ENCODE measurements around the gene EEFSEC. TPM values are rescaled to one million over a fixed set of nuclear protein-coding genes. Genes with fewer than 3 reads are reported as not detected.
A peak's percentile ranks its signal among the peaks of the same experiment; 100 is the strongest.

The EEFSEC gene
- total RNA-seq, 1 donor from 2014 or later, result 0.92 TPM

DNA sequence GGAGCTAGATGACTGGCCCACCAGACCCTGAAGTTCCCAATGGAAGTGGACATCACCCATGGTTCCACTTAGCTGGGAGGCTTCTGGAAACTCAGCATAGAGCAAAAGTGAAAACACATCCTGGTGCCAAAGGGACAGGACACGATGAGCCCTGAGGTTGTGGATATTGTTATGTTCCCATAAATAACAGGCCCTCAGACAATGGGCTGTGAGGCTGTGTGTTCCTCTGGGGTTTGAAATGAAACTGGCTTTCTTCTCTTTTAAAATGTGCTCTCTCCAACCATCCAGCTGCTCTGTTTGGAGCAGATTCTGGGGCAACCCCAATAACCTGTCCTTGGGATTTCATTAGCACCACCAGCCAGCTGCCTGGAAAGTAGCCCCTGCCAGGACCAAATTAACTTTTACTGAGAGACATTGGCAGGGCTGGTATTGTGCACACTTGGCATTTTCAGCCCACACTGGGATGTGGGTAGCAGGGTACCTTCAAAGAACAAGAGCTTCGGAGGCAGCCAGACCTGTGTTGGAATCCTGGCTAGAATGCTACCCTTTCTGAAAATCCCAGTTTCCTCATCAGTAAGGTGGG is 215.9 kb downstream of the EEFSEC start:
- Mint-ChIP-seq H3K27me3 (ENCODE audit: insufficient read depth, low read depth) (peaks cover 5% of the 10 kb centered on the region), H3K4me1 (peaks cover 5% of the 10 kb centered on the region), H3K27ac (no peak overlapping the region), H3K36me3 (peaks cover 5% of the 10 kb centered on the region), H3K9me3 (no peaks in the 10 kb centered on the region), H3K4me3 (no peak overlapping the region)
- no peaks in the 10 kb centered on the region for H3K36me3 ChIP-seq
- DNase-seq (ENCODE audit: low spot score), result no peak
- H3K4me2 ChIP-seq, result no peak overlapping the region
- no peak overlapping the region for H3K4me3 ChIP-seq
- no peak overlapping the region for H2AFZ ChIP-seq (replicated peaks)
- H3K27ac ChIP-seq, result no peak overlapping the region
- no peaks in the 10 kb centered on the region for H3K9me3 ChIP-seq (ENCODE audit: low read depth)
- H3K9ac ChIP-seq, result no peak overlapping the region
- TF ChIP-seq CTCF (IDR thresholded peaks at IDR 0.05), result no peak
- TF ChIP-seq EZH2 (IDR thresholded peaks at IDR 0.05), result no peak
- TF ChIP-seq EZH2phosphoT487 (IDR thresholded peaks at IDR 0.05), result no peak
- peaks cover 5% of the 10 kb centered on the region for H3K4me1 ChIP-seq
- no peaks in the 10 kb centered on the region for H3K79me2 ChIP-seq (ENCODE audit: low read depth)
- no peaks in the 10 kb centered on the region for H3K27me3 ChIP-seq
- no peaks in the 10 kb centered on the region for H4K20me1 ChIP-seq (ENCODE audit: low read depth)
- no peaks in the 10 kb centered on the region for H3F3A ChIP-seq (ENCODE audit: low read depth)

DNA sequence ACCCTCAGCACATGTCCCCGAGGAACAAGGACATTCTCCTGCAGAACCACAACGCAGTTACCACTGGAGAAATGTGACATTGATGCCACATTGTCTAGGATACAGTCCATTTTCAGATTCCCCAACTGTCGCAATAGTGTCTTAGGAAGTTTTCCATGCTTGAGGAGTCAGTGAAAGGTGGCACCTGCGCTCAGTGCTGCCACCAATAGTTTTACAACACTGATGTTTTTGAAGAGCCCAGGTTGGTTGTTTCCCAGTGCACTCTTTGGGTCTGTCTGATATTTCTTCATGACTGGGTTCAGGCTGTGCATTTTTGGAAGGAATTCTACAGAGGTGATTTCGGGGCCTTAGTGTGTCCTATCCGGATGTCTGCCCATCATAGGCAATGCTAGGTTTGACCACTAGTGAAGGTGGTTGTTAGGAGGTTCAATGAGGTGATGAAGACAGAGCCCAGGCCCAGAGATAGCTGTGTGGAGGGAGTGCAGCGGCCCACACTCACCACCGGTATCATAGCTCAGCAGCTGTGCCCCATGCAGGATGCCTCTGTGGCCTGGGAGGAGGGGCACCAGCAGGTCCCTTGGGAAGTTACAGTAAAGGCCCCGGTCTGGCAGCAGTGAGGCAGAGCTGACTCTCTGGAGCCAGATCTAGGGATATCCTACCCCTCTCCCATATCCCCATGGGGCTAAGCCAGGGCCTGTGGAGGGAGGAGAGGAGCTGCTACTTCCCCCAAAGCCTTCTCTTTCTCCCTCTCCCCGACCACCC is 216.8 kb downstream of the EEFSEC start:
- Histone ChIP-seq H4K20me1 (ENCODE audit: low read depth) (no peaks in the 10 kb centered on the region), H3K9ac (no peak overlapping the region), H3K27ac (no peak overlapping the region), H2AFZ (replicated peaks) (no peak overlapping the region), H3K4me1 (peaks cover 5% of the 10 kb centered on the region), H3K36me3 (no peaks in the 10 kb centered on the region), H3K27me3 (no peaks in the 10 kb centered on the region), H3K9me3 (ENCODE audit: low read depth) (no peaks in the 10 kb centered on the region), H3K4me3 (no peak overlapping the region), H3K79me2 (ENCODE audit: low read depth) (no peaks in the 10 kb centered on the region), H3K4me2 (no peak overlapping the region), H3F3A (ENCODE audit: low read depth) (no peaks in the 10 kb centered on the region)
- no peak for DNase-seq (ENCODE audit: low spot score)
- peaks cover 4% of the 10 kb centered on the region for H3K27me3 Mint-ChIP-seq (ENCODE audit: insufficient read depth, low read depth)
- peak overlapping the region; percentile 75 for H3K27ac Mint-ChIP-seq
- peak overlapping the region; percentile 33 for H3K4me3 Mint-ChIP-seq
- H3K36me3 Mint-ChIP-seq, result peaks cover 5% of the 10 kb centered on the region
- H3K4me1 Mint-ChIP-seq, result peaks cover 3% of the 10 kb centered on the region
- TF ChIP-seq CTCF (IDR thresholded peaks at IDR 0.05), result peak; percentile 36
- TF ChIP-seq EZH2 (IDR thresholded peaks at IDR 0.05), result no peak
- H3K9me3 Mint-ChIP-seq, result no peaks in the 10 kb centered on the region

DNA sequence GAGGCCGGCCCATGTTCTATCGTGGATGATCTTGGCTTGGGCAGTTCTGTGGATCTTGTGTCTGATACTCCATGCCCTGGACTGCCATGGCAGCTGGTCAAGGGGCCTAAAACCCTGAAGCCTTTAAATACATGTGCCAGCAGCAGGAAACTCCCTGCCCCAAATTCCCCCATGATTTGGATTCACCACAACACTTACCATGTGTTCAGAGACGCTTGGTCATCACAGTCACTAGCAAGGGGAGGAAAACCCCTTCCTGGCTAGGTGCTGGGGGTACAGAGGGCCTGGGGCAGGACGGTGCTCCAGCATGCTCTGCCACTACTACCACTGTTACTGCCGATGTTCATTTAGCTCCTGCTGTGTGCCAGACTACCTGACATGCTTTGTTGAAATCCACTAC is 219.0 kb downstream of the EEFSEC start:
- peaks cover 3% of the 10 kb centered on the region for H3K4me1 Mint-ChIP-seq
- no peaks in the 10 kb centered on the region for H4K20me1 ChIP-seq (ENCODE audit: low read depth)
- H3K27me3 Mint-ChIP-seq (ENCODE audit: insufficient read depth, low read depth), result no peaks in the 10 kb centered on the region
- peaks cover 5% of the 10 kb centered on the region for H3K4me1 ChIP-seq
- H3K36me3 ChIP-seq, result no peaks in the 10 kb centered on the region
- TF ChIP-seq EZH2 (IDR thresholded peaks at IDR 0.05) (no peak), CTCF (IDR thresholded peaks at IDR 0.05) (no peak), EZH2phosphoT487 (IDR thresholded peaks at IDR 0.05) (no peak)
- no peak for DNase-seq (ENCODE audit: low spot score)
- H3K79me2 ChIP-seq (ENCODE audit: low read depth), result no peaks in the 10 kb centered on the region
- H3K9me3 Mint-ChIP-seq, result no peaks in the 10 kb centered on the region
- H3K4me2 ChIP-seq, result no peak overlapping the region
- no peaks in the 10 kb centered on the region for H3K27me3 ChIP-seq
- peaks cover 2% of the 10 kb centered on the region for H3K36me3 Mint-ChIP-seq
- no peak overlapping the region for H3K4me3 Mint-ChIP-seq
- no peak overlapping the region for H3K4me3 ChIP-seq
- no peak overlapping the region for H3K27ac ChIP-seq
- H2AFZ ChIP-seq (replicated peaks), result no peak overlapping the region
- H3F3A ChIP-seq (ENCODE audit: low read depth), result no peaks in the 10 kb centered on the region
- no peak overlapping the region for H3K9ac ChIP-seq
- no peaks in the 10 kb centered on the region for H3K9me3 ChIP-seq (ENCODE audit: low read depth)
- no peak overlapping the region for H3K27ac Mint-ChIP-seq
